Activated CD4-positive, CD25-positive, alpha-beta regulatory T cell treated with anti-CD3 and anti-CD28 coated beads, Interleukin-2, amount 50 U/mL, for 16 hours (primary cell): Measurements from ENCODE around the gene CYTH3.

Source experiments
- DNase-seq: peaks from one replicate; pipeline ENCODE4 v3.0.0-alpha.2; 2020; ENCODE audit warnings: low read depth, low spot score

Gene CYTH3

DNA sequence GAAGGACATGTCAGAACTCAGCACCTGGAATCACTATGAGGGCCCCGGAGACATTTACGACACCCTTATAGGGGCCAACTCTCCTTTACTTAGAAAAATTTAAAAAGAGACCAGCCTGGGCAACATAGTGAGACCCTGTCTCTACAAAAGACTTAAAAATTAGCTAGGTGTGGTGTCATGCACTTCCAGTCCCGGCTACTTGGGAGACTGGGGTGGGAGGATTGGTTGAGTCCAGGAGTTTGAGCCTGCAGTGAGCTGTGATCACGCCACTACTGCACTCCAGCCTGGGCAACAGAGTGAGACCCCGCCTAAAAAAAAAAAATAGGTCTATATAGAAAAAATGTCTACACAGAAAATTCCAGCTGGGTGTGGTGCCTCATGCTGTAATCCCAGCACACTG is 7.5 kb upstream of the CYTH3 start:
- DNase-seq, result no peak

DNA sequence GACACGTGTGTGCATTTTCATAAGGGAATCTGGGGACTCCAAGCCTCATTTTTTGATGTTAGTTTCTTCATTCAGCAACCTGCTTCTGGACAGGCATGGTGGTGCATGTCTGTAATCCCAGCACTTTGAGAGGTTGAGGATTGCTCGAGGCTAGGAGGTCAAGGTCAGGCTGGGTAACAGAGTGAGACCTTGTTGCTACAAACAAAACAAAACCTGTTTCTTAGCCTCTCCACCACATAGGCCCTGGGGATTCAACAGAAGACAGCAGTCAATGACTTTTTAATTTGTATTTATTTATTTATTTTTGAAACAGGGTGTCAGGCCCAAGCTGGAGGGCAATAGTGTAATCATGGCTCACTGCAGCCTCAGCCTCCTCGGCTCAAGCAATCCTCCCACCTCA is 6.9 kb upstream of the CYTH3 start:
- DNase-seq, result no peak

GRCh38 chr7:6278749-6279310 is 6.4 kb upstream of the CYTH3 start:
- no peak for DNase-seq

DNA sequence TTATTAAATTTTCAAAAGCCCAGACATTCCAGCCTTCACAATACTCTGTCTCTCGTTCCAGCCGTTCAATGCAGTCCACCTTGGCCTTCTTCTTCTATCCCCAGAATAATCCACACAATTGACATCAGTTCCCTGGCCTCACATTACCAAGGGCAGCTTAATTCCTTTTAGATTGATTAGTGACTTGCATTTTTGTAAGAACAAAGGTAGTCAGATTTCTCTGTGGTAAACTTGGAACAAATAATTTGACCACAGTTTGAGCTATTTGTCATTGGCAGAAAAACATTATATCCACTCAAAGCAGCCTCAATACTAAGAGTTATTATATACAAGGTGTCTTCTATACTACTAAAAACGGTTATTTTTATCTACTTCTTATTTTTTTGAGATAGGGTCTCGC is 5.1 kb upstream of the CYTH3 start:
- no peak for DNase-seq

DNA sequence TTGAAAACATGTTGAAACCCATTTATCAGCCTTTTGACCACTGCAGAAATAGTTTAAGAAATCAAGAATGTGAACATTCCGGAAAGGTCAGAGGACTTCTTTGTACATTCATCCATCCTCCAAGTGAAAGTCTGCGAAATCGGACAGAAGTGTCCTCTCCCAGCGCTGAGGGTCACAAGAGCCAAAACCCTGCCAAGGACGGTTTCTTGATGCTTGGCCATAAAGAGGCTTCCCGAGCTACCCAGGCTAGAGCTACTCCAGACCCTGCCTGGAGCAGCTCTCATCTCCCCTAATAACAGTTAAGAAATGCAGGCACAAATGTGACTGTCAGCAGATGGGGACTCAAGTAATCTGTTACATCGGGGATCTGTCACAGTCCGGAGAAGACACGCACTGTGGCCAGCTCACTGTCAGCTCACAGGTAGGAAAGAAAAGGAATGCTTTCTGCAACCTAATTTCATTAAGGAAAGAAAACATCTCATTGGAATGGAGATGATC is 4.5 kb upstream of the CYTH3 start:
- DNase-seq, result no peak

- no peak for DNase-seq
Observed at GRCh38 chr7:6274743-6275142, 2.3 kb upstream of the CYTH3 start.

- no peak for DNase-seq
Observed at GRCh38 chr7:6273917-6274630, 1.6 kb upstream of the CYTH3 start.

DNA sequence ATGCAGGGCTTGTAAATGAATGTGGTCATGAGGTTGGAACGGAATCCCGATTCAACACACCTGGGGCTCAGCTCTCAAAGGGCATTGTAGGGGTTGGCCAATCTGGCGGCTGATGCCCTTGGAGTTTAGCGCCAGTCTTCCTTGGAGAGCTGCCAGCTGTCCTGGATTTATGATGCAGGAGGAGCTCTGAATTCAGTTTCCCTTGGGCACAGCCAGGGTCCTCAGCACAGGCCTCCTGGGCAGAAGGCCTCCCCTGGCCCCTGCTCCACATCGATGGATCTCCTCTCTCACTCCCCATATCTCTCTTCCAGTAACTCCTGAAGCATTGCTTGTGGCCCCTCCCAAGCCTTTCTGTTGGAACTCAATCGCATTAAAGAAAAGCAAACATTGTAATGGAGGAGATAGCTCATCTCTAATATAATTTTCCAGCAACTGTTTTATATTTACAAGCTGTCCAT is 985 bp upstream of the CYTH3 start:
- no peak for DNase-seq

DNA sequence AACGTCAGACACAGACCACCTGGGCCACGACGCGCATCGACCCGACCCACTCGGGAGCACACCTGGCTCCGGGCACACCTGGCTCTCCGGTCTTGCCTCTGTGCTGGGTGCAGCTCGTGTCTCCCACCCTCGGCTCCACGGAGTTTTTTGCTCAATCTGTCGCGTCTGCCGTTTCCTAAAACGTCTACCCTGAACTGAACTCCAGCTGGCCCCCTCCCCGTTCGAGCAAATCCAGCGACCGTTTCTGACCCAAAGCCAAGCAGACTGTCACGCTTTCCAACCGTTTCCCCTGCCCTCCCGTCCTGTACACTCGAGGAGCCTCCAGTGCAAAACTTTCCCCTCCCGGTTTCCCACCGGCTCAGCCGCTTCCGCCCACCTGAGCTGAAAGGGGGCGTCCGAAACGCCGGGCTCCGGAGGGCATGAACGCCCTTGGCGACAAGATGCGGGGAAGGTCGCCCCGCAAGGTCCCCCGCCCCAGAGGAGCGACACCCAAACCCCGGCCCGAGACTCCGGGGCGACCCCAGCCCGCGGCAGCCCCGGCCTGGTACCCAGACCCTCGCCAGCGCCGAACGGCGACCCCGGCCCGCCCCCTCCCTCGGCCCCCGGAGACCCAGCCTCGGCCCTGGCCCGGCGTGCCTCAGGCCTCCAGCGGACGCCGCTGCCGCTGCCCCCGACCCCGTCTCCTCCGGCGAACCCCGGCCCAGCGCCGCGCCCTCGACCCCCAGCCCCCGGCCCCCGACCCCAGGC is 557 bp downstream of the CYTH3 start:
- DNase-seq, result no peak

- no peak for DNase-seq
Observed at GRCh38 chr7:6271060-6271658, 1.3 kb downstream of the CYTH3 start.

- DNase-seq, result no peak
Observed at GRCh38 chr7:6269527-6269926, 2.9 kb downstream of the CYTH3 start.

- no peak for DNase-seq
Observed at GRCh38 chr7:6268907-6269306, 3.5 kb downstream of the CYTH3 start.

- DNase-seq, result no peak
Observed at GRCh38 chr7:6268023-6268900, 4.2 kb downstream of the CYTH3 start.

- no peak for DNase-seq
Observed at GRCh38 chr7:6266699-6267098, 5.7 kb downstream of the CYTH3 start.

DNA sequence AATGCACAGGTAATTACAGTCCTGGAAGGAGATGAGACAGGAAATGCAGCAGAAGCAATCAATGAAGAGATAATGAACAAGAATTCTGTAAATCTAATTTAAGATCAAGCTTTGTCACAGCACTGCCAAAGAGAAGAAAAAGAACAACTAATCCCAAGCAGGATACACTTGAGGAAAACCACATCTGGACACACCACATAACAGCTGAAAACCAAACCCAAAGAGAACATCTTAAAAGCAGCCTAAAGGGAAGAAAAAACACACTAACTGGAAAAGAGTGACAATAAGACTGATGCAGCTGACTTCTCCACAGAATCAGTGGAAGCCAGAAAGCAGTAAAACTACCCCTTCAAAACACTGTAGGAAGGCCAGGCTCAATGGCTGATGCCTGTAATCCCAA is 10.2 kb downstream of the CYTH3 start:
- DNase-seq, result no peak

- no peak for DNase-seq
Observed at GRCh38 chr7:6261699-6262098, 10.7 kb downstream of the CYTH3 start.

DNA sequence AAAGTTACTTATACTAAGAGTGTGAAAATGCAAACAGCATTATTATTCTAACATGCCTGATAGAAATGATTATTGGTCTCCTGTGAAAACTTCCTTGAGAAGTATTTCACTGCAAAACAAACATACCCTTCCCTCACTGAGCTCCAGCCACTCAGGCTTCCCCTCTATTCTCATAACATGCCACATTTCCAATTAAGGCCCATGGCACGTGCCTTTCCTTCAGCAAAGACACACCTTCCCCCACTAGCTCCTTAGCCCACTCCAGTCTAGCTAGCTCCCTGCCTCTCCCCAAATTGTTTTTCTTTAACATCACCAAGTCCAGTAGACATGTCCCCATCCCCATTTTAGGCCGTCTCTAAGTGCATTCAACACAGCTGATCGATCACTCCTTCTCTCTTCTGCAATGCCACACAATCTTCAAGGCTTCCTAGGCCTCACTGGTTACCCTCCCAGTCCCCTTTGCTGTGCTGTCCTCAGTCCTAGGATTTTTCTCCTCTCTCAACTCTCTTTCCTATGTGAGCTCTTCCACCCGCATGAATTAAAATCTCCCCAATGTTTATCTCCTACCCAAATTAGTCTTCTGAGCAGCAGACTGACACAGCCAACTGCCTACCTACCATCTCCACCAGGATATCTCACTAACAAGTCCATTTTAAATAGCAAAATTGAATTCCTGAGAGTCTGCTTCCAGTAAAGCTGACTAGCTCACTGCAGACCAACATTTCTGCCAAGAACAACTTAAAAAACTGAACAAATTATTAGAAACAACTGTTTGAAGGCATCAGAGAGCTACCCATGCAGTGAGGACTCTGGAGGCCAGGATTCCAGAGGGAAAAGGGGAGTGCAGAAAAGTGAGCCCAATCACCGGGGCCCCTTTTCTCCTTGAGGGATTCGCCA is 11.9 kb downstream of the CYTH3 start:
- DNase-seq, result no peak

GRCh38 chr7:6259257-6259656 is 13.2 kb downstream of the CYTH3 start:
- DNase-seq, result no peak

DNA sequence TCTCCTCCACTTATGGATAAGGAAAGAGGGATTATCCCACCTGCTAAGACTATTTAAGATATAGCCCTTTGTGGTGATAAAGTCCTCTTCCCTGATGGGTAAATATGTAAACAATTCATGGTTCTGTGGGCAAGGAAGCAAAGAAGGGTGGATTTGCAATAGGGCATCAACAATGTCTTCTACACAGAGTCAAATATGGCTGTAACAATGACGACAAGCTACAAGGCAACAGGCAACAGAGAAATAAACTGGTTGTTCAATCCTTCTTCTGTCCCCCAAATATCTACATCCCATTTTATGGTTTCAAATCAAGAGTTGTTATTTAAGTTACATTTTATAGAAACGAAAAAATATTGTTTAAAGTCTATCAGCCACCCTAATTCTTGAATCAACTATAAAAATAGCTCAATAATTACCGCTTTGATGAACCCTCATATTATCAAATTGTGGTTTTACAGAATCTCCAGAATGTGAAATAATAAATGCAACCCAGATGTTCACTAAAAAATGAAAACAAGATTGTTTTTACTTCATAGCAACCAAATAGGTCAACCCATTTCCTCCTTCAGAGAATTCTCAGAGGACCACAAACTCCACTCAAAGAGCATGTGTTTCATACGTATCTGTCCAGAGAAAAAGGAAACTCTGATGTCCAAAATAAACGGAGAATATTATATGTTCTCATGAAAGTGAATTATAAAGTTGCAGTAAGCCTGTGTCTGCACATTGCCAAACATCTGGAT is 13.8 kb downstream of the CYTH3 start:
- no peak for DNase-seq

DNA sequence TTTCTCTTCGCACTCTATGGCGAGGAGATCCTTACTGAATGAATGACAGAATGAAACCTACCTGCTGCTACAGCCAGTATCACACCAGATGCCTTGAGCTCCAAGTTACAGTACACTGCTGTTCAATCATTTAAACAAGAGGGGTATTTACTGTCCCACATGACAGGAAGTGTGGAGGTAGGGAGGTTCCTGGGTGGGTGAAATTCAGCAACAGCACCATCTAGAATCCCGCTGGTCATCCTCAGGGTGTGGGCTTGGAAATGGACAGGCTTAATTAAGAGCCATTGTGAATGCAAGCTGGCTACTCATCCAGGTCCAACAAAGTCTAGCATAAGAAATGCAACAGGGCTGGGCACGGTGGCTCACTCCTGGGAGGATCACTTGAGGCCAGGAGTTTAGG is 14.7 kb downstream of the CYTH3 start:
- no peak for DNase-seq
